DND-41 (cell line): ENCODE measurements around the gene OBSCN.

ENCODE experiments used
- EZH2 ChIP-seq: IDR thresholded peaks from 3 replicates; pipeline ENCODE4 v1.6.1; 2012; ENCODE audit warnings: borderline replicate concordance, low read depth, mild to moderate bottlenecking, moderate library complexity, low read length, inconsistent platforms; ENCODE audit not compliant: severe bottlenecking
- TF ChIP-seq, protein P1 (sequence below): IDR thresholded peaks from 2 replicates; pipeline ENCODE4 v1.5.1; 2012; ENCODE audit warnings: borderline replicate concordance, low read length, moderate library complexity, mild to moderate bottlenecking; ENCODE audit not compliant: poor library complexity, severe bottlenecking; ENCODE audit errors: extremely low read depth

DNA sequence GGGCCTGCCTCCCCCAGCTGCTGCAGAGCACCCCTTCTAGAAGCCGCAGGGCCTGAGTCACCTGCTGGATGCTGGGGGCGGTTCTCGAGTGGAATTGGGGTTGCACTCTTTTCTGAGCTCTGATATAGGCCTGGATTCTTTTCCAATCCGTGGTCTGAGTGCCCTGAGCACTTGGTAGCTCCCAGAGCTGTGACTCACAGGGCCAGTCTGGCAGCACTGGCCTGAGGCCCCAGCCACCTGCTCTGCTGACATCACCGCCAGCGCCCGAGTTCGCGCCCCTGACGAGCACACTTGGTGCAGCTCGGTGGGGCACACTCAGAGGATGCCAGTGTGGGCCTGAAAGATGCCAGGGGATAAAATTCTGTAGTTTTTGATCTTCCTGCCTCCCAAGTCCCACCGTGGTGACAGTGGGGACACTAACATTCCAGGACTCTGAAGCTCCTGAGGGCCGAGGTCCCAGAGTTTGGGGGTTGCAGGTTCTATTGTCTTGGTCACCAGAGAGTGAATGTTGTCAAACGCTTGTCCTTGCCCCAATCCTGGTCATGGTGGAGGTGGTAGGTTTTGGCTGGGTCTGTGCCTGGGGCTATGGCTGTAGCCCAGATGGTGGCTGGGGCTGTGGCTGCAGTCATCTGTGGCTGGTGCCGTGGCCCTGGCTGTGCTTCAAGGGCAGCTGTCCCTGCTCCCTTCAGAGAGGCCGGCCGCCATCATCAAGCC is 74.6 kb downstream of the OBSCN start:
- no peak for TF ChIP-seq EZH2
- TF ChIP-seq, protein P1, sequence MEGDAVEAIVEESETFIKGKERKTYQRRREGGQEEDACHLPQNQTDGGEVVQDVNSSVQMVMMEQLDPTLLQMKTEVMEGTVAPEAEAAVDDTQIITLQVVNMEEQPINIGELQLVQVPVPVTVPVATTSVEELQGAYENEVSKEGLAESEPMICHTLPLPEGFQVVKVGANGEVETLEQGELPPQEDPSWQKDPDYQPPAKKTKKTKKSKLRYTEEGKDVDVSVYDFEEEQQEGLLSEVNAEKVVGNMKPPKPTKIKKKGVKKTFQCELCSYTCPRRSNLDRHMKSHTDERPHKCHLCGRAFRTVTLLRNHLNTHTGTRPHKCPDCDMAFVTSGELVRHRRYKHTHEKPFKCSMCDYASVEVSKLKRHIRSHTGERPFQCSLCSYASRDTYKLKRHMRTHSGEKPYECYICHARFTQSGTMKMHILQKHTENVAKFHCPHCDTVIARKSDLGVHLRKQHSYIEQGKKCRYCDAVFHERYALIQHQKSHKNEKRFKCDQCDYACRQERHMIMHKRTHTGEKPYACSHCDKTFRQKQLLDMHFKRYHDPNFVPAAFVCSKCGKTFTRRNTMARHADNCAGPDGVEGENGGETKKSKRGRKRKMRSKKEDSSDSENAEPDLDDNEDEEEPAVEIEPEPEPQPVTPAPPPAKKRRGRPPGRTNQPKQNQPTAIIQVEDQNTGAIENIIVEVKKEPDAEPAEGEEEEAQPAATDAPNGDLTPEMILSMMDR, result no peak
